HepG2 (cell line): ENCODE results near the gene LIN7A. TPM values are rescaled to one million over a fixed set of nuclear protein-coding genes. Genes with fewer than 3 reads are reported as not detected.

Experiments
- ATF1 ChIP-seq: IDR thresholded peaks from 2 replicates; pipeline ENCODE4 v1.6.1; 2016; ENCODE audit warnings: mild to moderate bottlenecking, control low read depth
- HIVEP1 ChIP-seq: sonication (generic); formaldehyde crosslinking; IDR thresholded peaks from 2 replicates; pipeline ENCODE4 v1.4.0; 2020; ENCODE audit warnings: mild to moderate bottlenecking, missing genetic modification reagents
- HOXA5 ChIP-seq: sonication (generic); formaldehyde crosslinking; IDR thresholded peaks from 2 replicates; pipeline ENCODE4 v1.4.0; 2020; ENCODE audit warnings: missing genetic modification reagents
- MLLT10 ChIP-seq: sonication (generic); formaldehyde crosslinking; IDR thresholded peaks from 2 replicates; pipeline ENCODE4 v1.4.0; 2020; ENCODE audit warnings: missing genetic modification reagents
- NFE2L2 ChIP-seq: fragments of 150-350 bp; IDR thresholded peaks from 2 replicates; pipeline ENCODE4 v1.6.1; 2014; ENCODE audit warnings: low read length
- NFYB ChIP-seq: sonication (generic); formaldehyde crosslinking; IDR thresholded peaks from 2 replicates; pipeline ENCODE4 v1.4.0; 2020; ENCODE audit warnings: missing genetic modification reagents
- PHB2 ChIP-seq: fragments of 450-650 bp; IDR thresholded peaks from 2 replicates; pipeline ENCODE4 v1.6.1; 2018; ENCODE audit not compliant: partially characterized antibody
- REXO4 ChIP-seq: sonication (generic); formaldehyde crosslinking; IDR thresholded peaks from 2 replicates; pipeline ENCODE4 v1.8.0; 2022; ENCODE audit warnings: missing genetic modification reagents, mild to moderate bottlenecking, borderline replicate concordance
- SALL2 ChIP-seq: sonication (generic); formaldehyde crosslinking; IDR thresholded peaks from 2 replicates; pipeline ENCODE4 v1.8.1; 2023; ENCODE audit warnings: mild to moderate bottlenecking, missing genetic modification reagents, inconsistent platforms
- SOX13 ChIP-seq, 3 experiments: fragments of 450-650 bp in 1 of 3; sonication (generic) in 1 of 3; formaldehyde crosslinking in 1 of 3; IDR thresholded peaks in 2 of 3; conservative IDR thresholded peaks in 1 of 3; 2 replicates each; pipeline versions ENCODE4 v1.5.0 to v1.6.1; 2016 to 2020; ENCODE audit warnings: antibody characterized with exemption in 1 of 3, mild to moderate bottlenecking in 1 of 3, missing compliant biosample characterization in 1 of 3, missing genetic modification reagents in 1 of 3, moderate library complexity in 1 of 3
- ZC3H13 ChIP-seq: sonication (generic); formaldehyde crosslinking; IDR thresholded peaks from 2 replicates; pipeline ENCODE4 v1.8.1; 2023; ENCODE audit warnings: mild to moderate bottlenecking, missing genetic modification reagents, moderate library complexity
- ZFP36 ChIP-seq: fragments of 150-350 bp; IDR thresholded peaks from 2 replicates; pipeline ENCODE4 v1.6.1; 2018; ENCODE audit warnings: borderline replicate concordance, low read length, low read depth; ENCODE audit not compliant: partially characterized antibody
- ZFYVE20 ChIP-seq: sonication (generic); formaldehyde crosslinking; IDR thresholded peaks from 2 replicates; pipeline ENCODE4 v1.8.0; 2023; ENCODE audit warnings: low read depth, mild to moderate bottlenecking, moderate library complexity, missing genetic modification reagents, borderline replicate concordance
- ZIK1 ChIP-seq: sonication (generic); formaldehyde crosslinking; IDR thresholded peaks from 2 replicates; pipeline ENCODE4 v1.5.0; 2020; ENCODE audit warnings: mild to moderate bottlenecking, low read depth, missing genetic modification reagents, borderline replicate concordance
- ZNF138 ChIP-seq: sonication (generic); formaldehyde crosslinking; IDR thresholded peaks from 2 replicates; pipeline ENCODE4 v1.5.0; 2020; ENCODE audit warnings: mild to moderate bottlenecking, low read depth, missing genetic modification reagents
- ZNF235 ChIP-seq: sonication (generic); formaldehyde crosslinking; IDR thresholded peaks from 2 replicates; pipeline ENCODE4 v1.8.1; 2023; ENCODE audit warnings: mild to moderate bottlenecking, missing genetic modification reagents, borderline replicate concordance
- ZNF329 ChIP-seq: sonication (generic); formaldehyde crosslinking; IDR thresholded peaks from 2 replicates; pipeline ENCODE4 v1.9.0; 2021; ENCODE audit warnings: low read depth, mild to moderate bottlenecking, missing genetic modification reagents
- ZNF660 ChIP-seq: sonication (generic); formaldehyde crosslinking; IDR thresholded peaks from 2 replicates; pipeline ENCODE4 v1.5.1; 2020; ENCODE audit warnings: mild to moderate bottlenecking, low read depth, missing genetic modification reagents, borderline replicate concordance
- ZNF674 ChIP-seq: sonication (generic); formaldehyde crosslinking; IDR thresholded peaks from 2 replicates; pipeline ENCODE4 v1.5.0; 2020; ENCODE audit warnings: low read depth, mild to moderate bottlenecking, missing genetic modification reagents
- ZNF713 ChIP-seq: sonication (generic); formaldehyde crosslinking; IDR thresholded peaks from 2 replicates; pipeline ENCODE4 v1.4.0; 2020; ENCODE audit warnings: mild to moderate bottlenecking, missing genetic modification reagents
- ZNF720 ChIP-seq: sonication (generic); formaldehyde crosslinking; IDR thresholded peaks from 2 replicates; pipeline ENCODE4 v1.4.0; 2020; ENCODE audit warnings: missing genetic modification reagents
- ZNF788 ChIP-seq: sonication (generic); formaldehyde crosslinking; IDR thresholded peaks from 2 replicates; pipeline ENCODE4 v1.5.0; 2020; ENCODE audit warnings: mild to moderate bottlenecking, missing genetic modification reagents, borderline replicate concordance
- polyA plus RNA-seq, 8 experiments: library from polyadenylated mRNA; depleted of rRNA in 3 of 8; stranded (reverse) in 7 of 8; unstranded in 1 of 8; fragments of >200 nt; fragmentation: Illumina TruSeq in 4 of 8; extraction: Trizol in 4 of 8; gene quantifications; 2 replicates each; pipeline versions ENCODE4 v1.2.1 to v1.2.3, GENCODE V29; 2011 to 2016; ENCODE audit warnings: low read depth in 4 of 8, missing spikeins in 1 of 8, mixed read lengths in 1 of 8; ENCODE audit not compliant: insufficient read depth in 1 of 8
- total RNA-seq, 5 experiments: library from RNA; depleted of rRNA; stranded (reverse); fragments of >200 nt; fragmentation: Illumina TruSeq; extraction: Trizol; gene quantifications; 2 replicates each; pipeline ENCODE4 v1.2.3, GENCODE V29; 2016; ENCODE audit warnings: low read depth in 1 of 5
- TF ChIP-seq, protein P1 (sequence below): sonication (generic); formaldehyde crosslinking; IDR thresholded peaks from 2 replicates; pipeline ENCODE4 v1.4.0; 2020; ENCODE audit warnings: mild to moderate bottlenecking, missing genetic modification reagents
- TF ChIP-seq, protein P2 (sequence below): sonication (generic); formaldehyde crosslinking; IDR thresholded peaks from 2 replicates; pipeline ENCODE4 v1.9.0; 2021; ENCODE audit warnings: missing genetic modification reagents, mild to moderate bottlenecking, borderline replicate concordance
- TF ChIP-seq, protein P3 (sequence below): sonication (generic); formaldehyde crosslinking; IDR thresholded peaks from 2 replicates; pipeline ENCODE4 v1.5.0; 2020; ENCODE audit warnings: mild to moderate bottlenecking, low read depth, missing genetic modification reagents, borderline replicate concordance
- TF ChIP-seq, protein P4 (sequence below): sonication (generic); formaldehyde crosslinking; IDR thresholded peaks from 2 replicates; pipeline ENCODE4 v1.8.0; 2022; ENCODE audit warnings: mild to moderate bottlenecking, missing genetic modification reagents, borderline replicate concordance

LIN7A gene
- total and polyA plus RNA-seq, 2 of the 13 experiments (the other 11 are each of a cell fraction or from before 2014, with no cell fraction given) = 18.5 to 19.2 TPM

DNA sequence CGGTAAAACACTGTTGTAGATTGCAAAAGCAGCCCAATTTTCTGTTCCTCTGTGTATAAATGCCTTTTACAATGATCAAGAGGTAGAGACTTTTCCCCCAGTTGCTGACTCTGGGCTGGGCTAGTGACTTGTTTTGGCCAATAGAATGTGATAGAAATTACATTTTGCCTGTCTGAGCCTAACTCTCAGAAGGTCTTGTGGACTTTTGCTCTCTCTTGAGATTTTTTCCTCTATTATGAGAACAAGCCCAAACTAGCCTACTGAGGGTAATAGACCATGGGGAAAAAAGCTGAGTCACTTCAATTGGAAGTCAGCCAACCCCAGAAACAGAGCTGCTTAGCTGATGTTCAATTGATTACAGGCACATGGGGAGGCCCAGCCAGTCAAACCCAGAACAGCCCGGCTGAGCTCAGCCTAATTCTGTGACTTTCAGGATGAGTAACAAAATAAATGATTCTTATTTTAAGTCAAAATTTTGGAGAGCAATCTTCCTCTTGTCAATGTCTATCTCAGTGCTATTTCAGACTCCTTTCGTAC lies 159.7 kb downstream of the LIN7A start (continued):
- TF ChIP-seq, protein P1, sequence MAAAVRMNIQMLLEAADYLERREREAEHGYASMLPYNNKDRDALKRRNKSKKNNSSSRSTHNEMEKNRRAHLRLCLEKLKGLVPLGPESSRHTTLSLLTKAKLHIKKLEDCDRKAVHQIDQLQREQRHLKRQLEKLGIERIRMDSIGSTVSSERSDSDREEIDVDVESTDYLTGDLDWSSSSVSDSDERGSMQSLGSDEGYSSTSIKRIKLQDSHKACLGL = no peak
- TF ChIP-seq NFYB (CRISPR knock-in tag) (0 out of 2 replicates have a peak, but pooled peaks have one; percentile 23), ZFP36 (no peak), ZNF138 (CRISPR knock-in tag) (no peak), ZNF674 (CRISPR knock-in tag) (no peak), ZNF660 (CRISPR knock-in tag) (no peak), ZNF329 (CRISPR knock-in tag) (no peak), ZNF788 (no peak), ATF1 (no peak), PHB2 (no peak), ZNF713 (CRISPR knock-in tag) (no peak), MLLT10 (CRISPR knock-in tag) (no peak), SOX13 (IDR thresholded peaks at IDR 0.05) (no peak), SOX13 (CRISPR knock-in tag; conservative IDR thresholded peaks at IDR 0.05 in 1 of 2, IDR thresholded peaks at IDR 0.05 in 1 of 2) (no peak; a peak in 2 of 4 replicates), SALL2 (CRISPR knock-in tag) (no peak), ZNF720 (CRISPR knock-in tag) (no peak), ZC3H13 (no peak), REXO4 (no peak), HIVEP1 (CRISPR knock-in tag) (no peak), ZNF235 (CRISPR knock-in tag) (no peak), NFE2L2 (peak; percentile 100), HOXA5 (CRISPR knock-in tag) (peak; percentile 14; the same call in 1 of the 2 replicates), ZIK1 (CRISPR knock-in tag) (no peak), ZFYVE20 (CRISPR knock-in tag) (no peak)
- TF ChIP-seq, protein P2, sequence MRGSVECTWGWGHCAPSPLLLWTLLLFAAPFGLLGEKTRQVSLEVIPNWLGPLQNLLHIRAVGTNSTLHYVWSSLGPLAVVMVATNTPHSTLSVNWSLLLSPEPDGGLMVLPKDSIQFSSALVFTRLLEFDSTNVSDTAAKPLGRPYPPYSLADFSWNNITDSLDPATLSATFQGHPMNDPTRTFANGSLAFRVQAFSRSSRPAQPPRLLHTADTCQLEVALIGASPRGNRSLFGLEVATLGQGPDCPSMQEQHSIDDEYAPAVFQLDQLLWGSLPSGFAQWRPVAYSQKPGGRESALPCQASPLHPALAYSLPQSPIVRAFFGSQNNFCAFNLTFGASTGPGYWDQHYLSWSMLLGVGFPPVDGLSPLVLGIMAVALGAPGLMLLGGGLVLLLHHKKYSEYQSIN = no peak
- TF ChIP-seq, protein P3, sequence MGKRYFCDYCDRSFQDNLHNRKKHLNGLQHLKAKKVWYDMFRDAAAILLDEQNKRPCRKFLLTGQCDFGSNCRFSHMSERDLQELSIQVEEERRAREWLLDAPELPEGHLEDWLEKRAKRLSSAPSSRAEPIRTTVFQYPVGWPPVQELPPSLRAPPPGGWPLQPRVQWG (CRISPR knock-in tag) = no peak
- TF ChIP-seq, protein P4, sequence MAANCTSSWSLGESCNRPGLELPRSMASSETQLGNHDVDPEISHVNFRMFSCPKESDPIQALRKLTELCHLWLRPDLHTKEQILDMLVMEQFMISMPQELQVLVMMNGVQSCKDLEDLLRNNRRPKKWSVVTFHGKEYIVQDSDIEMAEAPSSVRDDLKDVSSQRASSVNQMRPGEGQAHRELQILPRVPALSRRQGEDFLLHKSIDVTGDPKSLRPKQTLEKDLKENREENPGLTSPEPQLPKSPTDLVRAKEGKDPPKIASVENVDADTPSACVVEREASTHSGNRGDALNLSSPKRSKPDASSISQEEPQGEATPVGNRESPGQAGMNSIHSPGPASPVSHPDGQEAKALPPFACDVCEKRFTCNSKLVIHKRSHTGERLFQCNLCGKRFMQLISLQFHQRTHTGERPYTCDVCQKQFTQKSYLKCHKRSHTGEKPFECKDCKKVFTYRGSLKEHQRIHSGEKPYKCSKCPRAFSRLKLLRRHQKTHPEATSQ (CRISPR knock-in tag) = peak; percentile 42; the same call in 1 of the 2 replicates
